Lower lobe of right lung (tissue), 2 donors: Measurements from ENCODE around the gene CASKIN1. TPM values are rescaled to one million over a fixed set of nuclear protein-coding genes. Genes with fewer than 3 reads are reported as not detected.

Experiments
- ATAC-seq, 2 donors: fragments of 200-7000 bp; cut with Tn5 transposase; one replicate each; pipeline ENCODE4 v1.9.1; 2020 to 2022; ENCODE audit warnings: mild to moderate bottlenecking in 2 of 2, moderate library complexity in 2 of 2
- DNase-seq: peaks from one replicate; pipeline ENCODE4 v3.0.0-alpha.2; 2020
- H3K27ac ChIP-seq: fragments of 200-600 bp; one replicate; pipeline ENCODE4 v1.8.0; 2022
- H3K27me3 ChIP-seq: fragments of 200-600 bp; one replicate; pipeline ENCODE4 v1.8.0; 2022; ENCODE audit warnings: low read depth
- H3K36me3 ChIP-seq: fragments of 200-600 bp; one replicate; pipeline ENCODE4 v1.8.0; 2022; ENCODE audit warnings: mild to moderate bottlenecking
- H3K4me1 ChIP-seq: fragments of 200-600 bp; one replicate; pipeline ENCODE4 v1.8.0; 2022
- H3K4me3 ChIP-seq: fragments of 200-600 bp; one replicate; pipeline ENCODE4 v1.8.0; 2022; ENCODE audit warnings: mild to moderate bottlenecking
- H3K9me3 ChIP-seq: fragments of 200-600 bp; one replicate; pipeline ENCODE4 v1.8.0; 2022
- CTCF ChIP-seq: fragments of 200-600 bp; IDR thresholded peaks from one replicate; pipeline ENCODE4 v1.8.0; 2022; ENCODE audit warnings: antibody characterized with exemption, mild to moderate bottlenecking
- intact Hi-C: fragments of 100-400 bp; cut with DNase I; formaldehyde crosslinking; loops from one replicate; pipeline ENCODE4 v1.11.0; 2022
- total RNA-seq: library from RNA; stranded (reverse); fragmentation: NEBNext Ultra II Directional; extraction: Animal tissue kit (Norgen Biotek cat#: 25700); gene quantifications from one replicate; pipeline ENCODE4 v1.2.1, GENCODE V29; 2021
- donor health status: DM: no; HTN: yes; CAD: no; lungs with severe emphysema.

CASKIN1 gene
- total RNA-seq, 1 donor from 2014 or later = 0.09 TPM

DNA sequence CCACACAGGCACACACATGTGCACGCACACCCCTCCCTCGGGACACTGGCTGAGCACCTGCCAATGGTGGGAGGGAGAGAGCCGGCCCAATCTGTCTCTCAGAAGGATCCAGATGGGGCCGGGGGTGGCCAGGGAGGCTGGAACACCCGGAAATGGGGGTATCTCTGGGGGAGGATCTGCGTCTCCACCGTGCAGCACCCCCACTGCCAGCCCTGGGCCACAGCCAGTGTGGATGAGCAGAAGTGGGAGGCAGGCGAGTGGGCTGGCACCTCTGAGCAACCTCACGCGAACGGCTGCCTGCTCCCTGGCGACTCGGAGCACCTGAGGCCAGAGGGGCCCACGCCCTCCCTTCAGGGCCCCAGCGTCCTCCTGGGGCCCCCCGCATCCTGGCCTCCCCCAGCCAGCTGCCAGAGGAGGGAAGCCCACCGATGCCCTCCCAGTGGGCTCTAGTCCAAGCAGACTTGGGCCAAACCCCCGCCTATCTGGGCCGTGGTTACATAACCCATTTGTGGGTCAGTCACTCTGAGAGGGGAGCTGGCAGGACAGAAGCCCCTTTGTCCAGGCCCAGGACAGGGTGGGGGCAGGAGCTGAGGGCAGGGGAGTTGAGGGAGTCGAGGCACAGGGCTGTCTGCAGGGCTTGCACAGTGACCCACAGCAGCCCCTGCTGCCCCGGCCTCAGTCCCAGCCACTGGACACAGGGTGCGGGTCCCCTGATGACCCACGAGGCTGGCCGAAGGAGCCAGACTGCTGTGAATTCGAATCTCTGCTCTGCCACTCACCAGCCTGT is 5.6 kb downstream of the CASKIN1 start:
- H3K9me3 ChIP-seq = no peaks in the 10 kb centered on the region
- no peak overlapping the region for H3K4me3 ChIP-seq
- intact Hi-C loops = no loop called here
- TF ChIP-seq CTCF = no peak
- H3K36me3 ChIP-seq = no peaks in the 10 kb centered on the region
- peaks cover 19% of the 10 kb centered on the region for H3K27me3 ChIP-seq
- no peak for DNase-seq
- H3K4me1 ChIP-seq = peaks cover 8% of the 10 kb centered on the region
- no peak overlapping the region for H3K27ac ChIP-seq
- no peak for ATAC-seq

DNA sequence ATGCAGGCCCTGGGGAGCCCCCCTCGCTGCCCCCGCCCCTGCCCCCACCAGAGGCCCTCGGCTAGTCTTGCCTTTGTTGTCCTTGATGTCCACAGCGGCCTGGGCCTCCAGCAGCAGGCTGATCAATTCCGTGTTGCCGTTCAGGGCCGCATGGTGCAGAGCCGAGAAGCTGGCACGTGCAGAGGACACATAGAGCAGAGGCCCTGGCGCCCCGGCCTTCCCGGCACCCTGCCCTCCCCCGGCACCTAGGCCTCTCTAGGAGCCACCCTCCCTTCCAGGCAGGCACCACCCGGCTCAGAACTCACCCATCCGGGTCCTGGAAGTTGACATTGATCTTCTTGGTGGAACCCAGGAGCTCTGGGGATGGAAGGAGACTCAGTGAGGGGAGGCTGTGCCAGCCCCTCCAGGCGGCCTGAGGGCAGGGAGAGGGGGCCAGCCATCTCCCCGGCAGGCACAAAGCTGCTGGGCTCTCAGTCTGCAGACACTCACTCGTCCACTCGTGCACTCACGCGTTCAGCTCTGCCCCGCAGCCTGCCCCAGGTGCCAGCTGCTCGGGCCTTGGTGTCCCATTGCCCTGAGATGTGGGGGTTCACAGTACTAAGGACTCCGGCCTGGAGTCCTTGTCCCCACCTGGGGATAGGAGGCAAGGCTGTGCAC is 6.3 kb downstream of the CASKIN1 start:
- ATAC-seq (no peak), DNase-seq (no peak)
- Histone ChIP-seq H3K27me3 (peaks cover 12% of the 10 kb centered on the region), H3K9me3 (no peaks in the 10 kb centered on the region), H3K27ac (no peak overlapping the region), H3K4me1 (peaks cover 1% of the 10 kb centered on the region), H3K4me3 (no peak overlapping the region), H3K36me3 (no peaks in the 10 kb centered on the region)
- no peak for TF ChIP-seq CTCF
- intact Hi-C loops = no loop called here

DNA sequence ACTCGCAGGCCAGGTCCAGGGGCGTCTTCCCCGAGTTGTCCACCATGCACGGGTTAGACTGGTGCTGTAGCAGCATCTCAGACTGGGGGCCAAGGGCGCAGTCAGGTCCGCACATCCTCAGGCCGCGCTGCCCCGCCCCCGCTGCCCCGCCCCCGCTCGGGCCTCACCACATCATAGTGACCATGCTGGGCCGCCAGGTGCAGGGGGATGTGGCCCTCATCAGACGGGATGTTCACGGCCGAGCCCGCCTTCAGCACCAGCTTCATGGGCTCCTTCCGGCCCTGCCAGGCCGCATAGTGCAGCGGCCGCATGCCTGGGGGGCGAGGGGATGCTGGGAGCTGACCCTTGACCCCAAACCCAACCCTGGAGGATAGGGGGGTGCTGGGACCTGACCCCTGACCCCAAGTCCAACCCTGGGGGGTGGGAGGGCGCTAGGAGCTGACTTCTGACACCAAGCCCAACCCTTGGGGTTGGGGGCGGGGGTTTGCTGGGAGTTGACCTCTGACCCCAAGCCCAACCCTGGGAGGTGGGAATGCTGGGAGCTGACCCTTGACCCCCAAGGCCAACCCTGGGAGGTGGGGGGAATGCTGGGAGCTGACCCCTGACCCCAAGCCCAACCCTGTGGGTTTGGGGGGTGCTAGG is 7.0 kb downstream of the CASKIN1 start:
- no peaks in the 10 kb centered on the region for H3K36me3 ChIP-seq
- H3K27ac ChIP-seq = no peak overlapping the region
- intact Hi-C loops = no loop called here
- peaks cover 4% of the 10 kb centered on the region for H3K27me3 ChIP-seq
- DNase-seq = no peak
- H3K4me1 ChIP-seq = no peaks in the 10 kb centered on the region
- no peak overlapping the region for H3K4me3 ChIP-seq
- no peak for ATAC-seq
- H3K9me3 ChIP-seq = no peaks in the 10 kb centered on the region
- no peak for TF ChIP-seq CTCF

DNA sequence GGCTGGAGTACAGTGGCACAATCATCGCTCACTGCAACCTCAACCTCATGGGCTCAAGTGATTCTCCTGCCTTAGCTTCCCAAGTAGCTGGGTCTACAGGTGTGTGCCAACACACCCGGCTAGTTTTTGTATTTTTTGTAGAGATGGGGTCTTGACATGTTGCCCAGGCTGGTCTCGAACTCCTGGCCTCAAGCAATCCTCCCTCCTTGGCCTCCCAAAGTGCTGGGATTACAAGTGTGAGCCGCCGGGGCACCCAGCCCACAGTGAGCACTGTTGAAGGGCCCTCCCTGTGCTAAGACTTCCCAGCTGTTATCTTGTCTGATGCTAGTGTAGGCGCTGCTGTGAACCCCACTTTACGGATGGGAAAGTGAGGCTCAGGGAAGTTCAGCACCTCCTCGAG is 8.0 kb downstream of the CASKIN1 start:
- H3K4me3 ChIP-seq = no peak overlapping the region
- intact Hi-C loops = no loop called here
- H3K36me3 ChIP-seq = no peaks in the 10 kb centered on the region
- TF ChIP-seq CTCF = no peak
- ATAC-seq = no peak
- no peaks in the 10 kb centered on the region for H3K4me1 ChIP-seq
- H3K27me3 ChIP-seq = no peaks in the 10 kb centered on the region
- no peak overlapping the region for H3K27ac ChIP-seq
- DNase-seq = no peak
- no peaks in the 10 kb centered on the region for H3K9me3 ChIP-seq

DNA sequence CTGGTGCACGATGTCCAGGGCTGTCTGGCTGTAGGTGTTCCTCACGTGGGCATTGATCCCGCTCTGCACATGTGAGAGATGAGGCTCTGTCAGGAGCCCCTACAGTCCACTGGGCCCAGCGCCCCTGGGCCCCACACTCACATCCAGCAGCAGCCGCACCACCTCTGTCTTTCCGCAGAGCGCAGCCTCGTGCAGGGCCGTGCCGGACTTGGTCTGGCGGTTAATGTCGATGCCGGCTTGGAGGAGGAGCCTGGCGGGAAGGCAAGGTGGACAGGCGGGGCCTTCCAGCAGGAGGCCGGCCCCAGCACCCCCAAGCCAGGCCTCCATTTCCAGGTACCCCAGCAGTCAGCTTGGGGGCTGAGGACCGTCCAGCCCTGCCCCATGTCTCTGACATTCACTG is 9.2 kb downstream of the CASKIN1 start:
- DNase-seq = no peak
- no peak for ATAC-seq
- intact Hi-C loops = no loop called here

More for the DNA sequence above, 9.2 kb downstream of the CASKIN1 start:
- no peak overlapping the region for H3K27ac ChIP-seq
- TF ChIP-seq CTCF = no peak
- no peaks in the 10 kb centered on the region for H3K4me1 ChIP-seq
- H3K36me3 ChIP-seq = no peaks in the 10 kb centered on the region
- no peaks in the 10 kb centered on the region for H3K27me3 ChIP-seq
- no peaks in the 10 kb centered on the region for H3K9me3 ChIP-seq
- no peak overlapping the region for H3K4me3 ChIP-seq
